ENCODE results near the gene LLGL1. TPM values are rescaled to one million over a fixed set of nuclear protein-coding genes. Genes with fewer than 3 reads are reported as not detected.

LLGL1 gene
- total and polyA plus RNA-seq, 10 donors, result 2.9 to 23.4 (median 14.5) TPM

DNA sequence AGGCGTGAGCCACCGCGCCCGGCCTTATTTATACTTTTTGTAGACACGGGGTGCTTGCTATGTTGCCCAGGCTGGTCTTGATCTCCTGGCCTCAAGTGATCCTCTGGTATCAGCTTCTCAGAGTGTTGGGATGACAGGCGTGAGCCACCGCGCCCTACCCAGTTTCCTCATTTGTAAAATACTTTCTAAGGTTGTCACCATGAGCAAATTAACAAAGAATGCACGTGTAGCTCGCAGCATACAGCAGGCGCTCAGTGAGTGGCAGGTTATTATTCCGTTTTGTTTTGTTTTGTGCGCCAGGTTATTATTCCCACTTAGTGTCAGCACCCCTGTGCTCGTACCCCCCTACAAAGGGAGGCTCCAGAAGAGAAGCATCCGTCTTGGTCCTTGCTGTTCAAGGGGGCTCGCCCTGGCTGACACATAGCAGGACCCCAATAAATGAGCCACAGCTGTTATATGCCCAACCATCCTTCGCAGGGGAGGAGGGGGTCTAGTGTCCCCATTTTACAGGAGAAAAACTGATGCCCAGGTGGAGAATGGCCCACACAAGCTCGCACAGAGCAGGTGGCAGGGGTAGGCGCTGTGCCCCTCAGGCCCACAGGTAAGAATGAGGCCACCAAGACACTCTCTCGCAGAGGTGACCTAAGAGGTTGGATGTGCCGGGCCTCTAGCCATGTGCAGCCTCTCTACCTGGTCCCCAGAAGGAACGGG is 34.3 kb downstream of the LLGL1 start:
- WGBS, 5 donors, result 71 to 77% (median 71%) methylated on average over 21 to 22 of the region's 22 CpGs
- intact Hi-C loops (cut with DNase I; ENCODE audit: low total_unique reads), result no loop called here
- Histone ChIP-seq H3K36me3 (peaks cover 0 to 43% (median 36%) of the 10 kb centered on the region in 6 donors), H3K4me3 (peak overlapping the region in 6 of 8 donors; percentile 70 to 97 (median 80)), H3K4me1 (peaks cover 36 to 71% (median 60%) of the 10 kb centered on the region in 6 donors), H3K27me3 (replicated peaks in 1 of 7) (no peaks in the 10 kb centered on the region), H3K27ac (peak overlapping the region in 7 of 8 donors; percentile 89 to 98 (median 92)), H3K9me3 (no peaks in the 10 kb centered on the region)
- DNase-seq, result no peak
- TF ChIP-seq, protein P1, sequence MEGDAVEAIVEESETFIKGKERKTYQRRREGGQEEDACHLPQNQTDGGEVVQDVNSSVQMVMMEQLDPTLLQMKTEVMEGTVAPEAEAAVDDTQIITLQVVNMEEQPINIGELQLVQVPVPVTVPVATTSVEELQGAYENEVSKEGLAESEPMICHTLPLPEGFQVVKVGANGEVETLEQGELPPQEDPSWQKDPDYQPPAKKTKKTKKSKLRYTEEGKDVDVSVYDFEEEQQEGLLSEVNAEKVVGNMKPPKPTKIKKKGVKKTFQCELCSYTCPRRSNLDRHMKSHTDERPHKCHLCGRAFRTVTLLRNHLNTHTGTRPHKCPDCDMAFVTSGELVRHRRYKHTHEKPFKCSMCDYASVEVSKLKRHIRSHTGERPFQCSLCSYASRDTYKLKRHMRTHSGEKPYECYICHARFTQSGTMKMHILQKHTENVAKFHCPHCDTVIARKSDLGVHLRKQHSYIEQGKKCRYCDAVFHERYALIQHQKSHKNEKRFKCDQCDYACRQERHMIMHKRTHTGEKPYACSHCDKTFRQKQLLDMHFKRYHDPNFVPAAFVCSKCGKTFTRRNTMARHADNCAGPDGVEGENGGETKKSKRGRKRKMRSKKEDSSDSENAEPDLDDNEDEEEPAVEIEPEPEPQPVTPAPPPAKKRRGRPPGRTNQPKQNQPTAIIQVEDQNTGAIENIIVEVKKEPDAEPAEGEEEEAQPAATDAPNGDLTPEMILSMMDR (IDR thresholded peaks at IDR 0.05 in 8 of 11, conservative IDR thresholded peaks at IDR 0.05 in 3 of 11), result no peak
- no peak for TF ChIP-seq POLR2A (IDR thresholded peaks at IDR 0.05)
- no peak for TF ChIP-seq POLR2AphosphoS5 (IDR thresholded peaks at IDR 0.05)

DNA sequence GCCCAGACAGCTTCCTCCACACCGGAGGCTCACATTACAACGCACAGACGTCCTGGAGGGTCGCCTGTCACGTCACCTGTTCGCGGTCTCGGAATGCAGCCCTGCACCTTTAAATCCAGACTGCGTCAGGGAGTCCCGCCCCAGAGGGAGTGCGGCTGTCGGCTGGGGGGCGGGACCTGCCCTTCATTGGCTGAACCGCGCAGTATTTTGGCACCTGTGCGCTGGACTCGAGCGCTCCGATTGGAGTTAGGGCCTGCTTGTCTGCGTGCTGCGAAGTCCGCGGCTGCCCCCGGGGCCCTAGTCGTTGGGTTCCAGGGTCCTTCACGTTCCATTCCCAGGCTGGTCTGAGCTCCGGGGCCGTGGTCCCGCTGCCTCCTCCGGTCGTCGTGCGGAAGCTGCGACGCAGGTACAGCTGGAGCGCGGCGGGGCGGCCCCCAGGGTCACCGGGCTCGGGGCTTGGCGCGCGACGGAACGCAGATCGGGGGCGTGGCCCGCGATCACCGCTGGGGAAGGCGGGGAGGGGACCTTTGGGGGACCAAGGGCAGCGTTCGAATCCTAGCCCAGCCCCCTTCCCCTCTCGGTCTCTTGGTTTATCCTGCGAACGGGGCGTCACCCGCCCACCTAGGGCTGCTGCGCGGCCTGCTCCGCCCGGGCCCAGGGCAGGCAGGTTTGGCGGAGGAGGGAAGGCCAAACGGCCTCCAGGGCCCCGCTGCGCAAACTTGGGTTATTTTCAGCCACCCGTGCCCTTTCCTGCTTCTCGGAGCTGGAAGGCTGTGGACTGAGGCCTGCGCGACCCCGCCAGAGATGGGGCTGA is 35.1 kb downstream of the LLGL1 start, which contains the start of gene MIEF2:
Gene MIEF2, plus strand, starts transcription at position 331 of the 814 bp plus-strand sequence. CDS start 2,059 bp downstream, outside the sequence.
- Histone ChIP-seq H3K27ac (peak within 1 kb of the TSS; percentile 57 to 98 (median 92)), H3K4me3 (peak within 1 kb of the TSS; percentile 44 to 100 (median 80)), H3K36me3 (peaks cover 0 to 43% (median 36%) of the 10 kb centered on the region in 6 donors), H3K9me3 (no peaks in the 10 kb centered on the region), H3K27me3 (replicated peaks in 1 of 7) (no peaks in the 10 kb centered on the region), H3K4me1 (peaks cover 36 to 69% (median 60%) of the 10 kb centered on the region in 6 donors)
- intact Hi-C loops (cut with DNase I; ENCODE audit: low total_unique reads), result no loop called here
- WGBS, 5 donors, result 0 to 1% (median 0%) methylated on average over 18 to 72 of the region's 72 CpGs
- DNase-seq, result peak; percentile 99
- TF ChIP-seq POLR2A (IDR thresholded peaks at IDR 0.05) (no peak), POLR2AphosphoS5 (IDR thresholded peaks at IDR 0.05) (peak; percentile 74 to 88 (median 85))
- TF ChIP-seq, protein P1 (IDR thresholded peaks at IDR 0.05 in 8 of 11, conservative IDR thresholded peaks at IDR 0.05 in 3 of 11), result peak in 4 of 11 experiments; percentile 4 to 42 (median 28)

DNA sequence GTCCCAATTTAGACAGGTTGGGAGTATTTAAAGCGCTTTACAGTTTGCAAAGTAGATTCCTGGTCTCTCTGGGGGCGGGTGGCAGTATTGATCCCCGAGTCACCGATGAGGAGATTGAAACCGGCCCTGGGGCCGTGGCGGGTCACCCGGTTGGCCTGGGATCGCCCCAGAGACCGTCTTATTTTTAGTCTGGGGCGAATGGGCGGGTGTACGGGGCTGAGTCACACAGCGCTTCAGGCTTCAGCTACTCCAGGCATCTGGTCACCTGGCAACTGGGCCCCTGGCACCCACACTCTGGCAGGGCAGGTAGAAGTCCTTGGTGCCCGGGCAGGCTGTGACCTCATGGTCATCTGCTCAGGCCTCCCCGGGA is 35.7 kb downstream of the LLGL1 start:
- intact Hi-C loops (cut with DNase I; ENCODE audit: low total_unique reads), result no loop called here
- Histone ChIP-seq H3K27me3 (replicated peaks in 1 of 7) (no peaks in the 10 kb centered on the region), H3K27ac (peak overlapping the region; percentile 57 to 98 (median 92)), H3K4me1 (peaks cover 36 to 63% (median 54%) of the 10 kb centered on the region in 6 donors), H3K9me3 (no peaks in the 10 kb centered on the region), H3K36me3 (peaks cover 0 to 43% (median 34%) of the 10 kb centered on the region in 6 donors), H3K4me3 (peak overlapping the region; percentile 44 to 100 (median 80))
- no peak for TF ChIP-seq POLR2AphosphoS5 (IDR thresholded peaks at IDR 0.05)
- TF ChIP-seq POLR2A (IDR thresholded peaks at IDR 0.05), result no peak
- TF ChIP-seq, protein P1 (IDR thresholded peaks at IDR 0.05 in 8 of 11, conservative IDR thresholded peaks at IDR 0.05 in 3 of 11), result no peak
- DNase-seq, result no peak
- 0 to 11% (median 3%) methylated on average over 13 to 16 of the region's 16 CpGs for WGBS, 5 donors
